Endodermal cell (in vitro differentiated cells): Measurements from ENCODE around the gene NINL. TPM values are rescaled to one million over a fixed set of nuclear protein-coding genes. Genes with fewer than 3 reads are reported as not detected.

Source experiments
- DNase-seq: peaks from one replicate; pipeline ENCODE4 v3.0.0-alpha.2; 2017
- H3K27ac ChIP-seq: 2 replicates; pipeline ENCODE4 v1.5.1; 2013; ENCODE audit warnings: mild to moderate bottlenecking, low read depth, low read length, moderate library complexity
- H3K27me3 ChIP-seq: 2 replicates; pipeline ENCODE4 v1.6.1; 2013; ENCODE audit warnings: mild to moderate bottlenecking, low read length, moderate library complexity; ENCODE audit not compliant: insufficient read depth, control insufficient read depth, poor library complexity, severe bottlenecking
- H3K36me3 ChIP-seq: 2 replicates; pipeline ENCODE4 v1.7.0; 2013; ENCODE audit warnings: mild to moderate bottlenecking, low read length, moderate library complexity; ENCODE audit not compliant: control insufficient read depth, insufficient read depth
- H3K4me1 ChIP-seq: one replicate; pipeline ENCODE4 v1.7.0; 2013; ENCODE audit warnings: low read length; ENCODE audit not compliant: control insufficient read depth, insufficient read depth
- H3K4me3 ChIP-seq: 2 replicates; pipeline ENCODE4 v1.5.1; 2013; ENCODE audit warnings: mild to moderate bottlenecking, low read length, moderate library complexity
- H3K9ac ChIP-seq: 2 replicates; pipeline ENCODE4 v1.6.1; 2013; ENCODE audit warnings: mild to moderate bottlenecking, low read length, moderate library complexity; ENCODE audit not compliant: poor library complexity, severe bottlenecking; ENCODE audit errors: extremely low read depth
- H3K9me3 ChIP-seq: 2 replicates; pipeline ENCODE4 v1.6.1; 2013; ENCODE audit warnings: mild to moderate bottlenecking, low read length, moderate library complexity; ENCODE audit not compliant: control insufficient read depth
- H3K27ac Mint-ChIP-seq: 2 replicates; pipeline ENCODE4 v1.8.0; 2020; ENCODE audit warnings: mixed read lengths
- H3K27me3 Mint-ChIP-seq: 2 replicates; pipeline ENCODE4 v1.8.0; 2021; ENCODE audit warnings: mild to moderate bottlenecking, mixed read lengths; ENCODE audit not compliant: insufficient read depth
- H3K36me3 Mint-ChIP-seq: 2 replicates; pipeline ENCODE4 v1.8.0; 2020; ENCODE audit warnings: low read depth, mixed read lengths
- H3K4me1 Mint-ChIP-seq: 2 replicates; pipeline ENCODE4 v1.8.0; 2020; ENCODE audit warnings: mixed read lengths
- H3K4me3 Mint-ChIP-seq: 2 replicates; pipeline ENCODE4 v1.8.0; 2020; ENCODE audit warnings: mild to moderate bottlenecking, moderate library complexity, mixed read lengths
- H3K9me3 Mint-ChIP-seq: 2 replicates; pipeline ENCODE4 v1.8.0; 2020; ENCODE audit warnings: mild to moderate bottlenecking, mixed read lengths
- WGBS, 2 experiments: methylation state at CpG; one replicate each; pipeline versions ENCODE4 v1.1.5 to v1.1.7; 2013; ENCODE audit warnings: missing lambda C conversion rate in 2 of 2, mixed read lengths in 1 of 2; ENCODE audit not compliant: insufficient coverage in 1 of 2, insufficient read length in 1 of 2; 5-methylcytosine and 5-hydroxymethylcytosine counted together
- total RNA-seq, 2 donors: library from RNA; stranded (reverse); fragmentation: NEBNext Ultra II Directional in 1 of 2; extraction: Animal tissue kit (Norgen Biotek cat#: 25700) in 1 of 2; gene quantifications; 2 replicates in 1 of 2; 3 replicates in 1 of 2; pipeline ENCODE4 v1.2.1, GENCODE V29; 2021
- TF ChIP-seq, protein P1 (sequence below): fragments of 200-600 bp; sonication (generic); conservative IDR thresholded peaks from 2 replicates; pipeline ENCODE4 v1.5.0; 2021; ENCODE audit warnings: antibody characterized with exemption, mild to moderate bottlenecking

NINL gene
- total RNA-seq, 2 donors from 2014 or later = 78.5 to 101 TPM

DNA sequence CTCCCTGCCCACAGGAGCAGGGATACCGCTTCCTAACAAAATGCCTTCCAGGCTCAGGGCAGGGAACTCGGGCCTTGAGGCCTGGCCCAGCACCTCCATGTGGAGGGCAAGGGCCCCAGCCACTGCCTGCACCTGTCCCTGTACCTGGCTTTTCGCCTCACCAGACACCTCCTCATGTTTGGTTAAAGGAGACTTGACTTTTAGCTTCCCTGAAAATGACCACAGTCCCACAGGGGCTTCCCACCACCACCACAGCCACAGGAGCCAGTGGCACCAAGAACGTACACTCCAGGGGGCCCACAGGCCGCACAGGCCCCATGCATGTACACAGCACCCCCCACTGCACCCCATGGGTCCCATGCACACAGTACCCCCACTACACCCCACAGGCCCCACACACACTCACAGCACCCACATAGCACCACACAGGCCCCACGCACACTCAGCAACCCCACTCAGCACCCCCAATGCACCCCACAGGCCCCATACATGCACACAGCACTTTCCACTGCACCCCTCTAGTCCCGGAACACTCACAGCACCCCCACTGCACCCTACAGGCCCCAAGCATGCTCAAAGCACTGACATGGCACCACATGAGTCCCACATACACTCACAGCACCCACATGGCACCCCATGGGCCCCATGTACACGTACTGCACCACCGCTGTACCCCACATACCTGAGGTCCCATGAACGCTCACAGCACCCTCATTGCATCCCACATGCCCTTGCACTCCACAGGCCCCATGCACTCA is 91.4 kb downstream of the NINL start:
- Histone ChIP-seq H3K27ac (no peak overlapping the region), H3K9me3 (no peaks in the 10 kb centered on the region), H3K27me3 (no peaks in the 10 kb centered on the region), H3K9ac (no peak overlapping the region), H3K4me3 (no peak overlapping the region), H3K36me3 (peaks cover 62% of the 10 kb centered on the region), H3K4me1 (no peaks in the 10 kb centered on the region)
- TF ChIP-seq, protein P1, sequence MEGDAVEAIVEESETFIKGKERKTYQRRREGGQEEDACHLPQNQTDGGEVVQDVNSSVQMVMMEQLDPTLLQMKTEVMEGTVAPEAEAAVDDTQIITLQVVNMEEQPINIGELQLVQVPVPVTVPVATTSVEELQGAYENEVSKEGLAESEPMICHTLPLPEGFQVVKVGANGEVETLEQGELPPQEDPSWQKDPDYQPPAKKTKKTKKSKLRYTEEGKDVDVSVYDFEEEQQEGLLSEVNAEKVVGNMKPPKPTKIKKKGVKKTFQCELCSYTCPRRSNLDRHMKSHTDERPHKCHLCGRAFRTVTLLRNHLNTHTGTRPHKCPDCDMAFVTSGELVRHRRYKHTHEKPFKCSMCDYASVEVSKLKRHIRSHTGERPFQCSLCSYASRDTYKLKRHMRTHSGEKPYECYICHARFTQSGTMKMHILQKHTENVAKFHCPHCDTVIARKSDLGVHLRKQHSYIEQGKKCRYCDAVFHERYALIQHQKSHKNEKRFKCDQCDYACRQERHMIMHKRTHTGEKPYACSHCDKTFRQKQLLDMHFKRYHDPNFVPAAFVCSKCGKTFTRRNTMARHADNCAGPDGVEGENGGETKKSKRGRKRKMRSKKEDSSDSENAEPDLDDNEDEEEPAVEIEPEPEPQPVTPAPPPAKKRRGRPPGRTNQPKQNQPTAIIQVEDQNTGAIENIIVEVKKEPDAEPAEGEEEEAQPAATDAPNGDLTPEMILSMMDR = no peak
- Mint-ChIP-seq H3K27ac (peak overlapping the region; percentile 80), H3K27me3 (no peaks in the 10 kb centered on the region), H3K36me3 (peaks cover 45% of the 10 kb centered on the region), H3K9me3 (no peaks in the 10 kb centered on the region), H3K4me1 (no peaks in the 10 kb centered on the region), H3K4me3 (no peak overlapping the region)
- no peak for DNase-seq
- 94 to 100% methylated on average over 3 to 10 of the region's 10 CpGs for WGBS, 2 experiments

DNA sequence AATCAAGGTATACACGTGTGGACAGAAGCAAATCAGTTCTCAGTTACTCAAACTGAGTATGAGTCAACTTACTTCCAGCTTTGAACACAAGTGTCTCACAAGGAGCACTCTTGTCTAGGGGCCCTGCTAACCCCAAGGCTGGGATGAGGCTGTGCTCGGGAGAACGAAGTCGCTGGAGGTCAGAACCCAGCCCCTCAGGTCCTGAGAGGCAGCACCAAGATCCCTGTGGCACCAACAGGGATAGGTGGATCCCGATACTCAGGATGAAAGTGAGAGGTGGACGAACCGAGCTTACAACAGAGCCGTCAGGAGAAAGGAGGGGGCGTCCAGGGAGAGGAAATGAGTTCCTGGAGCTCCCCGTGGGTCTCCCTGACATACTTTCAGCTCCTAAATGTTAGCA is 92.2 kb downstream of the NINL start:
- TF ChIP-seq, protein P1 = no peak
- no peak for DNase-seq
- no peaks in the 10 kb centered on the region for H3K27me3 ChIP-seq
- no peak overlapping the region for H3K27ac ChIP-seq
- 93 to 94% methylated on average over 8 to 10 of the region's 10 CpGs for WGBS, 2 experiments
- H3K9ac ChIP-seq = no peak overlapping the region
- peaks cover 56% of the 10 kb centered on the region for H3K36me3 ChIP-seq
- H3K9me3 Mint-ChIP-seq = no peaks in the 10 kb centered on the region
- H3K4me3 ChIP-seq = no peak overlapping the region
- no peaks in the 10 kb centered on the region for H3K9me3 ChIP-seq
- peaks cover 42% of the 10 kb centered on the region for H3K36me3 Mint-ChIP-seq
- H3K27me3 Mint-ChIP-seq = no peaks in the 10 kb centered on the region
- H3K4me1 Mint-ChIP-seq = no peaks in the 10 kb centered on the region
- H3K27ac Mint-ChIP-seq = no peak overlapping the region
- H3K4me3 Mint-ChIP-seq = no peak overlapping the region
- no peaks in the 10 kb centered on the region for H3K4me1 ChIP-seq

DNA sequence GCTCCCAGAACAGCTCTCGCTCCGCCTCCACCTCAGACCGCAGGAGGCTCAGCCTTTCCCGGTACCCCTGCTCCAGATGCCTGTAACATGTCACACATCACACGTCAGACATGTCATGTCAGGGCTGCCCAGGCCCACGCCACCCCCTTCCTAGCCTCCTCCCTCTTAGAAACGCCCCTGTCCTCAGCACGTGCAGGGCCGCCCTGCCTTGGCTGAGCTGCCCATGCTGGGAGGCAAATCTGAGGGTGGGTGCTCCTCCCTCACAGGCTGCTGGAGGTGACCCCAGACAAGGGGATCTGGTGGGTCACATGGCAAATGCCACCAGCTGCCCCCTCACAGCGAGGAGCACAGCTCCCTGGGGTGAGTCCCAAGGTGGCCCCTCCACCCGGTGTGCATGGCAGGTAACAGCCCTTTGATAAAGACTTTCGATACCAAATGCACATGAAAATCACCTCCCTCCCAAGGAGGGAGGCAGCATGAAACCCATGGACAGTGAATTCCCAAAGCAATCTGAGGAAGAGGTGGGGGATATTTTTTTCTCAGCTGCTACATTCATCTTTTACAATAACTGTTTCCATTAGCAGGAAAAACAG is 93.8 kb downstream of the NINL start:
- no peaks in the 10 kb centered on the region for H3K4me1 Mint-ChIP-seq
- no peaks in the 10 kb centered on the region for H3K27me3 Mint-ChIP-seq
- no peaks in the 10 kb centered on the region for H3K9me3 ChIP-seq
- 95 to 98% methylated on average over 8 to 12 of the region's 12 CpGs for WGBS, 2 experiments
- DNase-seq = no peak
- no peaks in the 10 kb centered on the region for H3K9me3 Mint-ChIP-seq
- H3K36me3 Mint-ChIP-seq = peaks cover 49% of the 10 kb centered on the region
- TF ChIP-seq, protein P1 = no peak
- H3K4me1 ChIP-seq = no peaks in the 10 kb centered on the region
- H3K27ac ChIP-seq = no peak overlapping the region
- H3K27me3 ChIP-seq = no peaks in the 10 kb centered on the region
- no peak overlapping the region for H3K9ac ChIP-seq
- H3K36me3 ChIP-seq = peaks cover 62% of the 10 kb centered on the region
- H3K4me3 Mint-ChIP-seq = no peak overlapping the region
- H3K4me3 ChIP-seq = no peak overlapping the region
- H3K27ac Mint-ChIP-seq = no peak overlapping the region
